B cell (primary cell): ENCODE results near the gene CDH5. TPM values are rescaled to one million over a fixed set of nuclear protein-coding genes. Genes with fewer than 3 reads are reported as not detected.

Source experiments
- ATAC-seq: fragments of 200-7000 bp; cut with Tn5 transposase; one replicate; pipeline ENCODE4 v1.10.0; 2021; ENCODE audit warnings: low read depth, mild to moderate bottlenecking, moderate number of reproducible peaks, moderate library complexity
- CTCF ChIA-PET: fragments of 350-600 bp; sonication (Branson Sonifier 250); formaldehyde crosslinking; loops from one replicate; lab custom pipeline; 2021; ENCODE audit warnings: antibody characterized with exemption, inconsistent platforms; lab: Charles Lee
- POLR2A ChIA-PET: fragments of 350-600 bp; sonication (Branson Sonifier 250); formaldehyde crosslinking; loops from one replicate; lab custom pipeline; 2021; ENCODE audit warnings: antibody characterized with exemption; lab: Charles Lee
- DNase-seq: peaks from one replicate; pipeline ENCODE4 v3.0.0; 2013
- H2AFZ ChIP-seq: 2 replicates; pipeline ENCODE4 v1.6.1; 2012; ENCODE audit warnings: mild to moderate bottlenecking, low read depth, low read length; ENCODE audit not compliant: insufficient read depth, poor library complexity, severe bottlenecking
- H3K27ac ChIP-seq, 2 donors: 1 replicate in 1 of 2; 2 replicates in 1 of 2; pipeline ENCODE4 v1.5.1; 2012 to 2013; ENCODE audit warnings: low read length in 2 of 2, mild to moderate bottlenecking in 2 of 2, moderate library complexity in 1 of 2
- H3K27me3 ChIP-seq, 4 experiments: fragments of 200-600 bp in 1 of 4; sonication (generic) in 1 of 4; replicated peaks in 1 of 4; 1 replicate in 2 of 4; 2 replicates in 2 of 4; pipeline versions ENCODE4 v1.6.1 to v1.7.0; 2013 to 2016; ENCODE audit warnings: low read length in 3 of 4, mild to moderate bottlenecking in 2 of 4, mixed read lengths in 1 of 4, moderate library complexity in 1 of 4; ENCODE audit not compliant: insufficient read depth in 4 of 4, control insufficient read depth in 3 of 4; ENCODE audit errors: control extremely low read depth in 1 of 4
- H3K36me3 ChIP-seq, 2 experiments: replicated peaks in 1 of 2; 1 replicate in 1 of 2; 2 replicates in 1 of 2; pipeline versions ENCODE4 v1.6.1 to v1.7.1; 2013; ENCODE audit warnings: low read length in 1 of 2; ENCODE audit not compliant: insufficient read depth in 2 of 2, control insufficient read depth in 1 of 2; ENCODE audit errors: control extremely low read depth in 1 of 2, extremely low read depth in 1 of 2
- H3K4me1 ChIP-seq, 2 donors: fragments of 200-600 bp in 1 of 2; sonication (generic) in 1 of 2; 1 replicate in 1 of 2; 2 replicates in 1 of 2; pipeline versions ENCODE4 v1.5.1 to v1.6.1; 2013 to 2017; ENCODE audit warnings: low read length in 2 of 2; ENCODE audit not compliant: control insufficient read depth in 2 of 2, insufficient read depth in 2 of 2
- H3K4me2 ChIP-seq: replicated peaks from 2 replicates; pipeline ENCODE3; 2012; ENCODE audit warnings: mild to moderate bottlenecking, low read depth, low read length; ENCODE audit not compliant: poor library complexity, severe bottlenecking
- H3K4me3 ChIP-seq, 5 experiments: fragments of 200-600 bp in 1 of 5; sonication (generic) in 1 of 5; 1 replicate in 3 of 5; 2 replicates in 2 of 5; pipeline versions ENCODE4 v1.5.1 to v1.7.0; 2011 to 2016; ENCODE audit warnings: low read length in 4 of 5, mild to moderate bottlenecking in 4 of 5, low read depth in 2 of 5, control low read depth in 1 of 5, moderate library complexity in 1 of 5; ENCODE audit not compliant: insufficient read depth in 1 of 5; ENCODE audit errors: control extremely low read depth in 1 of 5, extremely low read depth in 1 of 5
- H3K79me2 ChIP-seq: fragments of 200-600 bp; sonication (generic); one replicate; pipeline ENCODE4 v1.6.0; 2016; ENCODE audit warnings: low read length; ENCODE audit not compliant: control insufficient read depth, insufficient read depth
- H3K9ac ChIP-seq: fragments of 200-600 bp; sonication (generic); 2 replicates; pipeline ENCODE4 v1.6.1; 2017; ENCODE audit warnings: mild to moderate bottlenecking, low read length, moderate library complexity
- H3K9me3 ChIP-seq, 3 donors: one replicate each; pipeline versions ENCODE4 v1.6.1 to v1.7.1; 2013; ENCODE audit warnings: low read length in 2 of 3; ENCODE audit not compliant: control insufficient read depth in 2 of 3, insufficient read depth in 1 of 3; ENCODE audit errors: control extremely low read depth in 1 of 3
- H4K20me1 ChIP-seq: 2 replicates; pipeline ENCODE4 v1.6.0; 2012; ENCODE audit warnings: mild to moderate bottlenecking, low read length; ENCODE audit not compliant: insufficient read depth, control insufficient read depth, poor library complexity, severe bottlenecking
- H3K27ac Mint-ChIP-seq: one replicate; pipeline ENCODE4 v1.8.0; 2021; ENCODE audit warnings: mixed read lengths
- H3K27me3 Mint-ChIP-seq: one replicate; pipeline ENCODE4 v1.8.0; 2021; ENCODE audit warnings: mixed read lengths
- H3K4me1 Mint-ChIP-seq: one replicate; pipeline ENCODE4 v1.8.0; 2021; ENCODE audit warnings: mixed read lengths
- H3K4me3 Mint-ChIP-seq: one replicate; pipeline ENCODE4 v1.8.0; 2021; ENCODE audit warnings: mixed read lengths
- H3K9me3 Mint-ChIP-seq: one replicate; pipeline ENCODE4 v1.8.0; 2022; ENCODE audit warnings: mixed read lengths; ENCODE audit not compliant: insufficient read depth
- CTCF ChIP-seq: fragments of 200-600 bp; IDR thresholded peaks from one replicate; pipeline ENCODE4 v1.8.0; 2022; ENCODE audit warnings: antibody characterized with exemption, mild to moderate bottlenecking
- EZH2 ChIP-seq: IDR thresholded peaks from 2 replicates; pipeline ENCODE4 v1.6.1; 2012; ENCODE audit warnings: borderline replicate concordance, low read depth, mild to moderate bottlenecking, moderate library complexity, low read length; ENCODE audit not compliant: insufficient read depth, poor library complexity, severe bottlenecking
- WGBS: methylation state at CpG from one replicate; pipeline ENCODE4 v1.1.5; 2013; ENCODE audit warnings: missing lambda C conversion rate; ENCODE audit not compliant: insufficient coverage; 5-methylcytosine and 5-hydroxymethylcytosine counted together
- intact Hi-C: fragments of 100-400 bp; cut with micrococcal nuclease; formaldehyde crosslinking; loops from one replicate; pipeline ENCODE4 v1.10.0; 2022
- polyA plus RNA-seq: library from polyadenylated mRNA; depleted of rRNA; stranded (reverse); fragments of >200 nt; gene quantifications from 2 replicates; pipeline ENCODE4 v1.2.3, GENCODE V29; 2012
- total RNA-seq, 2 donors: library from RNA; stranded (reverse); fragments of 120-200 nt in 1 of 2; gene quantifications; 1 replicate in 1 of 2; 2 replicates in 1 of 2; pipeline versions ENCODE4 v1.2.3 to v1.2.4, GENCODE V29; 2013 to 2022

CDH5 gene
- total and polyA plus RNA-seq, 2 donors (not counting 1 experiment from before 2014, with no cell fraction given): not detected

DNA sequence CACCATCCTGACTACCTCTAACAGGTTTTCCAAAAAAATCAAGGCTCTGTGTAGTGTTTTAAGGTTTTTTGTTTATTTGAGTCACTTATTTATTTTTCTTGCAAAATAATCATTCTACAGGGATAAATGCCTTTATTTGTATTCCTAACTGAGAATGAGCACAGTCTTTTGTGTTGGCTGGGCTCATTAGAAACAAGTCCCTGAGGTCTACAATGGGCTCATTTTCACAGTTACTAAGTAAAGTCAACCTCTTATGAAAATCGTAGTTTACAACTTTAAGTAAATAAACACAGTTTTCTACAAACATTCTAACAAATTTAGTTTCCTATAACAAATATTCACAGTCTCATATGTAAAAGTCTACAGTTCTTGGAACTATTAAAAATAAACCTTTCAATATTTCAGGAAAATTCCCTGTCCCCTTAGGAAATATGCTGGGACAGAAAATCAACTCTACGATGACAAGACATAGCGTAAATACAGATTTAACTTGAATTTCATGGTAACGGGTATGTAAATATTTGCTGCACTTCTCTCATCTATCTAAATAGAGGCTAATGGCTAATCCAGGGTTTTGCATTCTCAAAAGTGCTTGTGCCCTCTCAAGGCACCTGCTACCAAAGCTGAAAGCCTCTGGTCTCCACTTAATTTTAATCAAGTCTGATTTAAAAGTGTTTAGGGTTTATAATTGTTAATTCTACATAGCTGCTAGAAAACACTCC, 31.5 kb upstream of the CDH5 start:
- no peak for ATAC-seq
- H3K4me3 Mint-ChIP-seq: no peak overlapping the region
- Histone ChIP-seq H3K9ac (no peak overlapping the region), H4K20me1 (no peaks in the 10 kb centered on the region), H3K9me3 (peaks cover 0 to 5% (median 0%) of the 10 kb centered on the region in 3 donors), H3K36me3 (no peaks in the 10 kb centered on the region), H2AFZ (no peak overlapping the region), H3K4me3 (no peak overlapping the region), H3K4me1 (no peaks in the 10 kb centered on the region), H3K27ac (no peak overlapping the region), H3K79me2 (no peaks in the 10 kb centered on the region), H3K27me3 (peaks cover 0 to 9% (median 0%) of the 10 kb centered on the region in 4 experiments), H3K4me2 (no peak overlapping the region)
- H3K27me3 Mint-ChIP-seq: peaks cover 28% of the 10 kb centered on the region
- DNase-seq: no peak
- ChIA-PET CTCF (interaction anchor here (1.8 kb wide), 1 partner anchor 10 kb away, joined by 11 read pairs; no protein-coding TSS in a partner anchor), POLR2A (no interaction called here)
- H3K9me3 Mint-ChIP-seq: peaks cover 4% of the 10 kb centered on the region
- no peaks in the 10 kb centered on the region for H3K4me1 Mint-ChIP-seq
- H3K27ac Mint-ChIP-seq: no peak overlapping the region
- 100% methylated on average over 2 of the region's 4 CpGs for WGBS
- TF ChIP-seq CTCF: no peak
- no peak for TF ChIP-seq EZH2
- intact Hi-C loops: no loop called here

DNA sequence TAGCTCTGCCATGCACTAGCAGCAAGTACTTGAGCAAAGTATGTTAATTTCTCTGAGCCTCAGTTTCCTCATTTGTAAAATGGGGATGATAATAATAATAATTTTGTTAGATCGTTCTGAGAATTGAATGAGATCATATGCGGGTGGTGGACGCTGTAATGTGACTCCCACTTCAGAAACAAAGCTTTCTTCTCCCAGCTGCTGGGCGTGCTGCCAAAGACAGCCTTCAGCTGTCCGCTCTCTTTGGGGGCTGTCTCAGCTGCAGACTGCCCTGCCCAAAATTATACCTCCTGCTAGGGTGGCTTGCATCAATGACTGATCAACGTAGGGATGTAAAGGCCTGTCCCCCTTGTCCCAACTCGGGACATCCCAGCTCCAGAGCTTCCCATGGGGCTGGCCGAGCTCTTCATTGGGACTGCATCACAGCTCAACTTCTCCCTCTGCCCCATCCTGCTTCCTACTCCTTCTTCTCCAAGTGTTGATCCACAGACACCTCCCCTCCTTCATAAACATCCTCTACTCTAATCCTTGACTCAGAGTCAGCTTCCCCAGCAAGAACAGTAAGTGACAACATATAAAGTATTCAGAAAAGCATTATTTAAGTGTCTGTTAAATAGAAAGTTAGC, 30.7 kb upstream of the CDH5 start:
- H3K4me3 ChIP-seq: no peak overlapping the region
- H3K9me3 Mint-ChIP-seq: peaks cover 4% of the 10 kb centered on the region
- H3K4me3 Mint-ChIP-seq: no peak overlapping the region
- ATAC-seq (no peak), DNase-seq (no peak)
- H4K20me1 ChIP-seq: no peaks in the 10 kb centered on the region
- no peak overlapping the region for H2AFZ ChIP-seq
- H3K27ac Mint-ChIP-seq: no peak overlapping the region
- TF ChIP-seq EZH2 (no peak), CTCF (no peak)
- H3K79me2 ChIP-seq: no peaks in the 10 kb centered on the region
- intact Hi-C loops: no loop called here
- no peak overlapping the region for H3K4me2 ChIP-seq
- no peak overlapping the region for H3K27ac ChIP-seq
- no peaks in the 10 kb centered on the region for H3K36me3 ChIP-seq
- ChIA-PET POLR2A (no interaction called here), CTCF (interaction anchor here (1.8 kb wide), 1 partner anchor 9 kb away, joined by 11 read pairs; no protein-coding TSS in a partner anchor)
- H3K9ac ChIP-seq: no peak overlapping the region
- H3K9me3 ChIP-seq: peaks cover 0 to 5% (median 0%) of the 10 kb centered on the region in 3 donors
- peaks cover 0 to 9% (median 0%) of the 10 kb centered on the region in 4 experiments for H3K27me3 ChIP-seq
- WGBS: 87% methylated on average over 8 of the region's 8 CpGs
- H3K4me1 Mint-ChIP-seq: no peaks in the 10 kb centered on the region
- no peaks in the 10 kb centered on the region for H3K4me1 ChIP-seq
- peaks cover 26% of the 10 kb centered on the region for H3K27me3 Mint-ChIP-seq
